ENCODE measurements around the gene SMAD9. TPM values are rescaled to one million over a fixed set of nuclear protein-coding genes. Genes with fewer than 3 reads are reported as not detected.

The SMAD9 gene
- total and polyA plus RNA-seq, 7 experiments from 2014 or later = 0.02 to 0.05 TPM; not detected in 5

DNA sequence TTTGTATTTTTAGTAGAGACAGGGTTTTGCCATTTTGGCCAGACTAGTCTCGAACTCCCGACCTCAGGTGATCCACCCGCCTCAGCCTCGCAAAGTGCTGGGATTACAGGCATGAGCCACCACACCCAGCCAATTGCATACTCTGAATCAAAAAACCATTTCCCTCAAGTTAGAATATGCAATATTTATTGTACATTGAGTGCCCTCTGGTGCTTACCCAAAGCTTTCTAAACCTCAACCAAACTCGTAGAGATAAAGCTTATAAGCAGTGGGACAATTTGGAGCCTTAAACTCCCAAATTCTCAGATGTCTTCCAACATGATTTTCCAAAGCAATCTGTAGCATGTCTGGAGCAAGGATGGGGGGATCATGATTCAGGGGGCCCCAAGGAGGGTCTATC lies 78.6 kb downstream of the SMAD9 start:
- no peaks in the 10 kb centered on the region for H3K9me3 Mint-ChIP-seq
- peaks cover 0 to 4% (median 0%) of the 10 kb centered on the region in 5 donors for H3K36me3 Mint-ChIP-seq
- CTCF ChIA-PET = interaction anchor here (0.6 kb wide), 1 partner anchor 422 kb away, joined by 3 read pairs; no protein-coding TSS in a partner anchor

DNA sequence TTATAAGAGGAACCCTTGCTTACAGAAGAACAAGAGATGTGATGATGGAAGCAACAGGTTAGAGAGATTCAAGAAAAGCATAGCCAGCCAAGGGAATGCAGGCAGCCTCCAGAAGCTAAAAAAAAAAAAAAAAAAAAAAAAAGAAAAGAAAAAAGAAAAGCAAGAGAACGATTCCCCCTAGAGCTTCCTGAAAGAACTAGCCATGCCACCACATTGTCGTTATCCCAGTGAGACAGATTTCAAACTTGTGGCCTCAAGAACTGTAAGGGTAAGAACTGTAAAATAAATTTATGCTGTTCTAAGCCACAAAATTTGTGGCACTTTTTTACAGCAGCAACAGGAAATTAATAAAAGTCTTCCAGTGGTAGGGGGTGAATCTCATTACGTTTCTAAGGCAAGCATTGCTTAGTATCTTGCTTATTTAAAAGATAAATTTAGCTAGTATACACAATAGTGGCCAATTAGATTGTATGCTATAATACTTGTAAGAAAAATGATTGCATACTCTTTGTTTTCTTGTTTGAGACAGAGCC lies 79.3 kb downstream of the SMAD9 start:
- H3K27me3 ChIP-seq (ENCODE audit: control insufficient read depth in 2 of 2, insufficient read depth in 2 of 2, low read length in 2 of 2) = no peaks in the 10 kb centered on the region
- H3K4me3 ChIP-seq (ENCODE audit: low read length) = no peak overlapping the region
- no peak overlapping the region for H3K4me3 Mint-ChIP-seq
- ChIA-PET CTCF (no interaction called here), POLR2A (no interaction called here)
- no peaks in the 10 kb centered on the region for H3K4me1 Mint-ChIP-seq
- H3K27ac Mint-ChIP-seq = no peak overlapping the region
- no peaks in the 10 kb centered on the region for H3K4me1 ChIP-seq (ENCODE audit: control insufficient read depth in 2 of 2, insufficient read depth in 2 of 2, low read length in 2 of 2)
- ATAC-seq = no peak
- no peaks in the 10 kb centered on the region for H3K27me3 Mint-ChIP-seq
- no peaks in the 10 kb centered on the region for H3K9me3 ChIP-seq (ENCODE audit: control insufficient read depth in 2 of 3, low read length in 3 of 3)
- no peak for DNase-seq
- intact Hi-C loops (cut with micrococcal nuclease) = loop anchor here in 1 of 2 donors (1.0 kb wide), 1 partner anchor 420 kb away; no protein-coding TSS in a partner anchor
- H3K27ac ChIP-seq (ENCODE audit: low read depth, low read length) = no peak overlapping the region
- H3K36me3 Mint-ChIP-seq = peaks cover 0 to 4% (median 0%) of the 10 kb centered on the region in 5 donors
- no peaks in the 10 kb centered on the region for H3K9me3 Mint-ChIP-seq
- no peaks in the 10 kb centered on the region for H3K36me3 ChIP-seq (ENCODE audit: control insufficient read depth in 2 of 3, insufficient read depth in 3 of 3, low read length in 3 of 3)

More for the DNA sequence above, 78.6 kb downstream of the SMAD9 start:
- H3K27me3 Mint-ChIP-seq = no peaks in the 10 kb centered on the region
- Histone ChIP-seq H3K36me3 (ENCODE audit: control insufficient read depth in 2 of 3, insufficient read depth in 3 of 3, low read length in 3 of 3) (no peaks in the 10 kb centered on the region), H3K4me1 (ENCODE audit: control insufficient read depth in 2 of 2, insufficient read depth in 2 of 2, low read length in 2 of 2) (no peaks in the 10 kb centered on the region), H3K27me3 (ENCODE audit: control insufficient read depth in 2 of 2, insufficient read depth in 2 of 2, low read length in 2 of 2) (no peaks in the 10 kb centered on the region), H3K27ac (ENCODE audit: low read depth, low read length) (no peak overlapping the region), H3K4me3 (ENCODE audit: low read length) (no peak overlapping the region), H3K9me3 (ENCODE audit: control insufficient read depth in 2 of 3, low read length in 3 of 3) (no peaks in the 10 kb centered on the region)
- intact Hi-C loops (cut with micrococcal nuclease) = loop anchor here in 1 of 2 donors (1.0 kb wide), 1 partner anchor 421 kb away; no protein-coding TSS in a partner anchor
- no peak overlapping the region for H3K4me3 Mint-ChIP-seq
- no peaks in the 10 kb centered on the region for H3K4me1 Mint-ChIP-seq
- no peak for ATAC-seq
- no peak overlapping the region for H3K27ac Mint-ChIP-seq
- DNase-seq = no peak
- POLR2A ChIA-PET = no interaction called here

DNA sequence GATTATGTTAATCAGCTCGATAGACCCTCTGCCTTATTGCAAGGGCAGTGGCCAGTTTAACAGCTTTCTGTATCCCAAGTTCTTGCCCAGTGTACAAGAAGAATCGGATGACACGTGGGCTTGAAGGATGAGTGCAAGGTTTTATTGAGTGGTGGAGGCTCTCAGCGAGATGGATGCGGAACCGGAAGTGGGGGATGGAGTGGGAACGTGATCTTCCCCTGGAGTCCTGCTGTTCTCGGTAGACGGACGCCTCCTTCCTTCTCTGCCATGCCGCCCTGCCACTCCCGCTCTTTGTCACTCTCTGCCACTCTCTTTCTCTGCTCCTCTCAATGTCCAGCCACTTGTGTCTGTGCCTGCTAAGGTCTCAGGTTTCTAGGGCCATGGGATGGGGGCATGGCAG lies 80.1 kb downstream of the SMAD9 start:
- peaks cover 0 to 4% (median 0%) of the 10 kb centered on the region in 5 donors for H3K36me3 Mint-ChIP-seq
- H3K36me3 ChIP-seq (ENCODE audit: control insufficient read depth in 2 of 3, insufficient read depth in 3 of 3, low read length in 3 of 3) = no peaks in the 10 kb centered on the region
- intact Hi-C loops (cut with micrococcal nuclease) = no loop called here
- H3K27ac ChIP-seq (ENCODE audit: low read depth, low read length) = no peak overlapping the region
- no peaks in the 10 kb centered on the region for H3K4me1 Mint-ChIP-seq
- no peak overlapping the region for H3K27ac Mint-ChIP-seq
- no peaks in the 10 kb centered on the region for H3K9me3 Mint-ChIP-seq
- no peaks in the 10 kb centered on the region for H3K27me3 ChIP-seq (ENCODE audit: control insufficient read depth in 2 of 2, insufficient read depth in 2 of 2, low read length in 2 of 2)
- H3K27me3 Mint-ChIP-seq = no peaks in the 10 kb centered on the region
- no peaks in the 10 kb centered on the region for H3K4me1 ChIP-seq (ENCODE audit: control insufficient read depth in 2 of 2, insufficient read depth in 2 of 2, low read length in 2 of 2)
- H3K4me3 ChIP-seq (ENCODE audit: low read length) = no peak overlapping the region
- CTCF ChIA-PET = no interaction called here
- H3K4me3 Mint-ChIP-seq = no peak overlapping the region
- ATAC-seq (no peak), DNase-seq (no peak)
- POLR2A ChIA-PET = no interaction called here
- H3K9me3 ChIP-seq (ENCODE audit: control insufficient read depth in 2 of 3, low read length in 3 of 3) = no peaks in the 10 kb centered on the region

DNA sequence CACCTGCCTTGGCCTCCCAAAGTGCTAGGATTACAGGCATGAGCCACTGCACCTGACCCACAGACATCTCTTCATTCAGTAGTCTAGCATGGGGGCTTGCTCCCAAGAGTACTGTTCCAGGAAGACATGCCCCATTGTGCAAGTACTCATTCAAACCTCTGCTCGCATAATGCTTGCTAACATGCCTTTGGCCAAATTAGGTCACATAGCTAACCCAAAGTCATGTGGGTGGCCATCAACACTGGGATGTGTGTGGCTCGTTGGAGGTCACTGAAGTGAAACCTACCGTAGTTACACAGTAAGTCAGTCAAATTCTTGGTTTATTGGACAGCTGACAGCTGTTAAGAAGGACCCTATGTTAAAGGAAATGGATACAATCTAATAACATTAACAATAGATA lies 80.8 kb downstream of the SMAD9 start:
- no peaks in the 10 kb centered on the region for H3K4me1 Mint-ChIP-seq
- no peaks in the 10 kb centered on the region for H3K9me3 Mint-ChIP-seq
- H3K9me3 ChIP-seq (ENCODE audit: control insufficient read depth in 2 of 3, low read length in 3 of 3) = no peaks in the 10 kb centered on the region

DNA sequence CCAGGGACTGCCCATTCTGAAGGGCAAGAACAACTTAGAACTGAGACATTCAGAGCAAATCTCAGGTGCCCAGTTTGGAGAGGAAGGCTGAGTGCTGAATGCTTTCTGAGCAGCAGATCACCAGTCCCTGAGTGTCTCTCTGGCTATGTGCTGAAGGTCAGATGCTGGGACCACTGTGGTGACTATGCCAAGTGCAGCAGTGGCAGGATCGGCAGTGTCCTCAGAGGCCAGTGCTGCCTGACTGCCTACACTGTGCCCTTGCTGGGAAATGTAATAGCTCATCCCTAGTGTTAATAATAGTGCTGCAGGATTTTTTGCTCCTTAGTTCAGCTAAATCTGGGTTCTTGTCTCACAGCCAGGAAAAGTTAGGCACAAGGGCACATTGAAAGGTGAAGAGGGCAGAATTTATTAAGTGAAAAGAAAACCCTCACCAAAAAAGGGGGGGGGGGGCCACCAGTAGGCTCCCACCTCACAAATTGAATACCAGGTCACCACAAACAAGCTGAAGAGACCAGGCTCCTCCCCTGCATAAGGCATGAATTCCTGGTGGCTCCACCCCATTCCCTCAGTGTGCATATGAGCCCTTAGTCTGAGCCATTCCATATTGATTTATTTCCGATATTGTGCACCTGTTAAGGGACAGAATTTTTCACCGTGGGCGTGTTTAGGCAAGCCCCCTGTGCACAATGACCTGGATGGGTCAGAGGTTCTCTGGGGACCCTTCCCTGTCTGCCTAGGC lies 82.5 kb downstream of the SMAD9 start:
- Histone ChIP-seq H3K9me3 (ENCODE audit: control insufficient read depth in 2 of 3, low read length in 3 of 3) (no peaks in the 10 kb centered on the region), H3K27ac (ENCODE audit: low read depth, low read length) (no peak overlapping the region), H3K36me3 (ENCODE audit: control insufficient read depth in 2 of 3, insufficient read depth in 3 of 3, low read length in 3 of 3) (no peaks in the 10 kb centered on the region), H3K27me3 (ENCODE audit: control insufficient read depth in 2 of 2, insufficient read depth in 2 of 2, low read length in 2 of 2) (no peaks in the 10 kb centered on the region), H3K4me3 (ENCODE audit: low read length) (no peak overlapping the region), H3K4me1 (ENCODE audit: control insufficient read depth in 2 of 2, insufficient read depth in 2 of 2, low read length in 2 of 2) (no peaks in the 10 kb centered on the region)
- Mint-ChIP-seq H3K4me1 (no peaks in the 10 kb centered on the region), H3K27ac (peak overlapping the region in 1 of 9 donors; percentile 26), H3K4me3 (no peak overlapping the region), H3K9me3 (no peaks in the 10 kb centered on the region), H3K36me3 (no peaks in the 10 kb centered on the region), H3K27me3 (no peaks in the 10 kb centered on the region)
- DNase-seq (no peak), ATAC-seq (no peak)
- intact Hi-C loops (cut with micrococcal nuclease) = no loop called here
- CTCF ChIA-PET = interaction anchor here (0.6 to 1.0 kb wide), 2 partner anchors 11 to 143 kb away, joined by 3 read pairs; no protein-coding TSS in a partner anchor
- POLR2A ChIA-PET = no interaction called here

More for the DNA sequence above, 80.8 kb downstream of the SMAD9 start:
- Histone ChIP-seq H3K27ac (ENCODE audit: low read depth, low read length) (no peak overlapping the region), H3K36me3 (ENCODE audit: control insufficient read depth in 2 of 3, insufficient read depth in 3 of 3, low read length in 3 of 3) (no peaks in the 10 kb centered on the region), H3K27me3 (ENCODE audit: control insufficient read depth in 2 of 2, insufficient read depth in 2 of 2, low read length in 2 of 2) (no peaks in the 10 kb centered on the region), H3K4me3 (ENCODE audit: low read length) (no peak overlapping the region), H3K4me1 (ENCODE audit: control insufficient read depth in 2 of 2, insufficient read depth in 2 of 2, low read length in 2 of 2) (no peaks in the 10 kb centered on the region)
- H3K27ac Mint-ChIP-seq = no peak overlapping the region
- intact Hi-C loops (cut with micrococcal nuclease) = no loop called here
- ChIA-PET POLR2A (no interaction called here), CTCF (no interaction called here)
- H3K27me3 Mint-ChIP-seq = no peaks in the 10 kb centered on the region
- DNase-seq = no peak
- ATAC-seq = no peak
- H3K36me3 Mint-ChIP-seq = peaks cover 0 to 4% (median 0%) of the 10 kb centered on the region in 5 donors
- H3K4me3 Mint-ChIP-seq = no peak overlapping the region

GRCh38 chr13:36834299-36834698 lies 85.7 kb downstream of the SMAD9 start:
- no peaks in the 10 kb centered on the region for H3K4me1 Mint-ChIP-seq
- CTCF ChIA-PET = no interaction called here
- H3K27me3 Mint-ChIP-seq = no peaks in the 10 kb centered on the region
- no peak overlapping the region for H3K27ac Mint-ChIP-seq
- H3K9me3 Mint-ChIP-seq = no peaks in the 10 kb centered on the region
- Histone ChIP-seq H3K4me3 (ENCODE audit: low read length) (no peak overlapping the region), H3K4me1 (ENCODE audit: control insufficient read depth in 2 of 2, insufficient read depth in 2 of 2, low read length in 2 of 2) (no peaks in the 10 kb centered on the region), H3K27ac (ENCODE audit: low read depth, low read length) (no peak overlapping the region), H3K27me3 (ENCODE audit: control insufficient read depth in 2 of 2, insufficient read depth in 2 of 2, low read length in 2 of 2) (no peaks in the 10 kb centered on the region), H3K9me3 (ENCODE audit: control insufficient read depth in 2 of 3, low read length in 3 of 3) (no peaks in the 10 kb centered on the region), H3K36me3 (ENCODE audit: control insufficient read depth in 2 of 3, insufficient read depth in 3 of 3, low read length in 3 of 3) (no peaks in the 10 kb centered on the region)
- DNase-seq = no peak
- H3K4me3 Mint-ChIP-seq = no peak overlapping the region
- H3K36me3 Mint-ChIP-seq = peaks cover 0 to 8% (median 4%) of the 10 kb centered on the region in 5 donors
- ATAC-seq = no peak
- intact Hi-C loops (cut with micrococcal nuclease) = no loop called here
- POLR2A ChIA-PET = no interaction called here

GRCh38 chr13:36831291-36831690 lies 88.7 kb downstream of the SMAD9 start:
- Mint-ChIP-seq H3K9me3 (no peaks in the 10 kb centered on the region), H3K27me3 (no peaks in the 10 kb centered on the region), H3K36me3 (peaks cover 3 to 22% (median 7%) of the 10 kb centered on the region in 5 donors), H3K27ac (peak overlapping the region in 1 of 9 donors; percentile 12), H3K4me1 (no peaks in the 10 kb centered on the region), H3K4me3 (no peak overlapping the region)
- H3K36me3 ChIP-seq (ENCODE audit: control insufficient read depth in 2 of 3, insufficient read depth in 3 of 3, low read length in 3 of 3) = peaks cover 0 to 12% (median 0%) of the 10 kb centered on the region in 3 experiments
- no peaks in the 10 kb centered on the region for H3K27me3 ChIP-seq (ENCODE audit: control insufficient read depth in 2 of 2, insufficient read depth in 2 of 2, low read length in 2 of 2)
- ATAC-seq = no peak
- intact Hi-C loops (cut with micrococcal nuclease) = no loop called here
- no peak overlapping the region for H3K4me3 ChIP-seq (ENCODE audit: low read length)
- H3K4me1 ChIP-seq (ENCODE audit: control insufficient read depth in 2 of 2, insufficient read depth in 2 of 2, low read length in 2 of 2) = no peaks in the 10 kb centered on the region
- POLR2A ChIA-PET = no interaction called here
- no peak for DNase-seq
- CTCF ChIA-PET = no interaction called here
- no peaks in the 10 kb centered on the region for H3K9me3 ChIP-seq (ENCODE audit: control insufficient read depth in 2 of 3, low read length in 3 of 3)
- no peak overlapping the region for H3K27ac ChIP-seq (ENCODE audit: low read depth, low read length)

All from naive thymus-derived CD4-positive, alpha-beta T cell (primary cell).